Thyroid gland (tissue), 4 donors: ENCODE results near the gene EPDR1.

Experiments
- CTCF ChIP-seq, 6 experiments: fragments of 200-600 bp in 3 of 6; fragments of 450-650 bp in 3 of 6; sonication (generic) in 3 of 6; IDR thresholded peaks; one replicate each; pipeline ENCODE4 v1.5.1; 2016 to 2019; ENCODE audit warnings: antibody characterized with exemption in 6 of 6, mild to moderate bottlenecking in 2 of 6, inconsistent platforms in 1 of 6, moderate library complexity in 1 of 6
- POLR2A ChIP-seq, 2 donors: fragments of 450-650 bp; IDR thresholded peaks; one replicate each; pipeline ENCODE4 v1.6.1; 2017; ENCODE audit warnings: antibody characterized with exemption in 2 of 2, mild to moderate bottlenecking in 2 of 2, moderate library complexity in 1 of 2

DNA sequence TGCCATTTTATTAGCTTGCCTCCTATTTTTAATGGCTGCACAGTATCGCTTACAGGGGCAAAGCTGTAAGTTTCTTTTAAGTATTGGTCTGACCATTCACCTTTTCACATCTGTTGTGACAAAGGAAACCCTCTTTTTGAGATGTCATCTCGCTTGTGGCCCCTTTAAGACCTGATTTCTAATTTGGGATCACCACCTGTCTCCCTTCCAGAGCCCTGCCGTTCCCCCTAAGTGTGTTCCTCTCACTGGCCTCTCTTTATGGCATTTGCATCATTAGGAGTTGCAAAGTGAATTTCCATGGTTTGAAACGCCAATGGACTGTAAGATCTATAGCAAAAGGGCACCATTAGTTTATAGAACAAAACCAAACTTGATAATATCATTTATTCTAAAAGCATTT lies 1.4 kb downstream of the EPDR1 start:
- TF ChIP-seq CTCF (IDR thresholded peaks at IDR 0.05) (no peak), POLR2A (IDR thresholded peaks at IDR 0.05) (no peak)
